ENCODE measurements around the gene LMOD1. TPM values are rescaled to one million over a fixed set of nuclear protein-coding genes. Genes with fewer than 3 reads are reported as not detected.

The LMOD1 gene
- total RNA-seq, 4 donors from 2014 or later: 12.8 to 39.5 (median 22.6) TPM

DNA sequence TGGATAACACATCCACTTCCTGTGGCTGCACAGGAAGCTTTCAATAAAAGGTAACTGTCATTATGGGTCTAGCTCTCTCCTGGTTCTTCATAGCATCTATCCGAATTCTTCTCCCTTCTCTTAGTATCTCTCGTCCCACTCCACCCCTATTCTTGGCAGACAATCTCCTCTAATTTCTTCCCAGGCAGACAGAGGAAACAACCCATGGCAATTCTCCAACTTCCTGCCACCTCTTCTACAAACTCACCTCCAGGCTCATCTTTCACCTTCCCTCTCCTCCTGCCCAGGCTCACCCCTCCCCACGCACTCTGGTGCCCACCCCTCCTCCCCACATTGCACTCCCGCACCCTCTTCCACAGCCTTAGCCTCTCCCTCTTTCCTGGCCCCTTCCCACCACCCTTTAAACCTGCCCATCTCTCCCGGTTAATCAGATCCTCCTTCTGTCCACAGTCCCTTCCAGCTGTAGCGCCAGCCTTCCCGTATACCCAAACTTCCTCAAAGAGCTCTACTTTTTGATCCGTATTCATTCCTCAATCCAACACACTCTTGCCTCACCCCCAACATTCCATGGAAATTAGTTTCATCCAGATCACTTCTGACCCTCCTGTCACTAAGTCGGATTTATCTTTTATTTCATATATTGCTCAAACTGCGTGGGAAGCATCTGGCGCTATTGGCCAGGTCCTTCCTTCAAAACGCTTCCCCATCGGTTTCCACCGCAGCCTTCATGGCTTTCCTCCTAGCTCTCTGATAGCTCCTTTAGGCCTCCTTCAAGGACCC lies 31.7 kb downstream of the LMOD1 start:
- Histone ChIP-seq H3K36me3 (no peaks in the 10 kb centered on the region), H3K27me3 (no peaks in the 10 kb centered on the region), H3K9me3 (no peaks in the 10 kb centered on the region), H3K4me1 (peaks cover 39% of the 10 kb centered on the region in 2 donors), H3K4me3 (no peak overlapping the region), H3K27ac (peak overlapping the region in 3 of 4 donors; percentile 43 to 72 (median 58))
- ATAC-seq (no peak), DNase-seq (no peak)
- intact Hi-C loops (cut with DNase I; ENCODE audit: low total_unique reads) (no loop called here), in situ Hi-C loops (cut with MboI; ENCODE audit: low sequenced_read_pairs in 4 of 4) (no loop called here)
- TF ChIP-seq POLR2A (IDR thresholded peaks at IDR 0.05): no peak
- TF ChIP-seq, protein P1, sequence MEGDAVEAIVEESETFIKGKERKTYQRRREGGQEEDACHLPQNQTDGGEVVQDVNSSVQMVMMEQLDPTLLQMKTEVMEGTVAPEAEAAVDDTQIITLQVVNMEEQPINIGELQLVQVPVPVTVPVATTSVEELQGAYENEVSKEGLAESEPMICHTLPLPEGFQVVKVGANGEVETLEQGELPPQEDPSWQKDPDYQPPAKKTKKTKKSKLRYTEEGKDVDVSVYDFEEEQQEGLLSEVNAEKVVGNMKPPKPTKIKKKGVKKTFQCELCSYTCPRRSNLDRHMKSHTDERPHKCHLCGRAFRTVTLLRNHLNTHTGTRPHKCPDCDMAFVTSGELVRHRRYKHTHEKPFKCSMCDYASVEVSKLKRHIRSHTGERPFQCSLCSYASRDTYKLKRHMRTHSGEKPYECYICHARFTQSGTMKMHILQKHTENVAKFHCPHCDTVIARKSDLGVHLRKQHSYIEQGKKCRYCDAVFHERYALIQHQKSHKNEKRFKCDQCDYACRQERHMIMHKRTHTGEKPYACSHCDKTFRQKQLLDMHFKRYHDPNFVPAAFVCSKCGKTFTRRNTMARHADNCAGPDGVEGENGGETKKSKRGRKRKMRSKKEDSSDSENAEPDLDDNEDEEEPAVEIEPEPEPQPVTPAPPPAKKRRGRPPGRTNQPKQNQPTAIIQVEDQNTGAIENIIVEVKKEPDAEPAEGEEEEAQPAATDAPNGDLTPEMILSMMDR (IDR thresholded peaks at IDR 0.05 in 4 of 5, conservative IDR thresholded peaks at IDR 0.05 in 1 of 5): no peak

DNA sequence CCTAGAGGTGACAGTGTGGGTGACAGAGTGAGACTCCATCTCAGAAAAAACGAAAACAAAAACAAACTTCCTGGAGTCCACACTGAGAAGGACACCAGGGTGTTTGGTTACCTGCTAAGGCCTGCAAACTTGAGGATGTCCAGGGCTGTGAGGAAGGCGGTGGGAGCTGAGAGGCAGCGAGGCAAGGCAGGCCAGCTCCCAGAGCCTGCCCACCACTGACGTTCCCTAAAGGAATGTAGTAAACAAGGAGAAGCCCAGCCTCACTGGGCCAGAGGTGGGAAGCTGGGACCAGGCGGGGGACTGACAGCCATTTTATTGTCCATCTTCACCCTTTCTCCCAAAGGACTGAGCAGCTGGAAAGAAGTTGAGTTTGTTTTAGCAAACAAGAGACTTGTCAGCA lies 33.5 kb downstream of the LMOD1 start:
- Histone ChIP-seq H3K36me3 (no peaks in the 10 kb centered on the region), H3K9me3 (no peaks in the 10 kb centered on the region), H3K27ac (peak overlapping the region; percentile 13 to 72 (median 39)), H3K27me3 (no peaks in the 10 kb centered on the region), H3K4me1 (peaks cover 27 to 39% of the 10 kb centered on the region in 2 donors), H3K4me3 (no peak overlapping the region)
- ATAC-seq: no peak
- TF ChIP-seq, protein P1 (IDR thresholded peaks at IDR 0.05 in 4 of 5, conservative IDR thresholded peaks at IDR 0.05 in 1 of 5): no peak
- no peak for TF ChIP-seq POLR2A (IDR thresholded peaks at IDR 0.05)
- intact Hi-C loops (cut with DNase I; ENCODE audit: low total_unique reads): no loop called here
- in situ Hi-C loops (cut with MboI; ENCODE audit: low sequenced_read_pairs in 4 of 4): no loop called here
- no peak for DNase-seq

DNA sequence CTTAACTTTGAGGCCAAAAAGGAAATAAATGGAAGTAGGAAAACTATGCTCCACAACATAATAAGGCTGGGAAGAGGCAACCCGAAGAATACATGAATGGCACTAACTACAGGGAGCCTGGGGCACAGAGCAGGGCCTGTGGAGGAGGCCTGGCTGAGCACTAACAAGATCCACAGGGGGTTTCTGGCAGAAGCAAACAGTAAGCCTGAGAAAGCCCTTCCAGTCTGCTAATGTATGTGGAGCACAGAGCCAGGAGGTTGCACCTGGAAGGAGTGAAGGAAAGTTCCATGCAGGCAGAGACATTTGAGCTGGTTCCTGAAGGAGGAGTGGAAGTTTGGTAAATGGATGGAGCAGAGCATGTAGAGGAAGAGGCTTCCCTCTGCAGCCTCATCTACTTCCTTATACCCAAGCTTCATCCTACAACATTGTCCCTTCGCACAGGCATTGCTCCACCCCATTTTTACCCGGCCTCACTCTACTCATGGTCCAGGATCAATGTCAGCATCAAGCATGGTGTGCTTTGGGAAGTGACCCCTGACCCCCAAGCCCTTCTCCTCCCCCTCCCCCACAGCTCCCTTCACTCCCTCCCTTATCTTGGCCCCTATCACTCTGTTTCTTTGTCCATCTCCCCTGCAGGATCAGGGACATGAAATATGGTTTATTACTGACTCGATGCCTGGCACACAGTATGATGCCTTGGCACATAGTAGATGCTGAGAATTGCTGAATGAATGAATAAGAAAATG lies 34.3 kb downstream of the LMOD1 start:
- DNase-seq: no peak
- peaks cover 20 to 33% of the 10 kb centered on the region in 2 donors for H3K4me1 ChIP-seq
- peak overlapping the region in 3 of 4 donors; percentile 13 to 72 (median 58) for H3K27ac ChIP-seq

DNA sequence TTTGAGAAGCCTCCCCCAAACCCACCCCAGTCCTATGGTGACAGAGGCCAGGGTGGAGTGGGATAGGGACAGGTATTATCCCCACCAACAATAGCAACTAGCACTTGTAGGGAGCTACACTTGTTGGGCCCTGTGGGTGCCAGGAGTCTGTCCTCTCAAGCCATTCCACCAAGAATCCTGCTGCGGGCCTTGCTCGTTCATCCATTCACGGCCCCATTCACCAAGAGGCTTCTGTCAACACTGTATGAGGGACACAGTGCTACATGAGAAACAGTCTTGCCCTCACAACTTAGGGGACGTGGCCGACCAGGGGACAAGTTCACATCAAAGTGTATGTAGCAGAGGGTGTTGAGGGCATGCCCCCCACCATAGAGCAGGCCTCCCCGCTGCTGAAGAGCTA lies 38.7 kb downstream of the LMOD1 start:
- intact Hi-C loops (cut with DNase I; ENCODE audit: low total_unique reads): no loop called here
- in situ Hi-C loops (cut with MboI; ENCODE audit: low sequenced_read_pairs in 4 of 4): no loop called here
- H3K27me3 ChIP-seq: no peaks in the 10 kb centered on the region
- TF ChIP-seq, protein P1 (IDR thresholded peaks at IDR 0.05 in 4 of 5, conservative IDR thresholded peaks at IDR 0.05 in 1 of 5): no peak
- TF ChIP-seq POLR2A (IDR thresholded peaks at IDR 0.05): no peak
- ATAC-seq (no peak), DNase-seq (no peak)
- peak overlapping the region; percentile 3 to 75 (median 72) for H3K27ac ChIP-seq
- H3K4me3 ChIP-seq: no peak overlapping the region
- no peaks in the 10 kb centered on the region for H3K36me3 ChIP-seq
- no peaks in the 10 kb centered on the region for H3K9me3 ChIP-seq
- H3K4me1 ChIP-seq: peaks cover 18 to 39% of the 10 kb centered on the region in 2 donors

More for the DNA sequence above, 34.3 kb downstream of the LMOD1 start:
- no peaks in the 10 kb centered on the region for H3K27me3 ChIP-seq
- H3K4me3 ChIP-seq: no peak overlapping the region
- in situ Hi-C loops (cut with MboI; ENCODE audit: low sequenced_read_pairs in 4 of 4): no loop called here
- H3K36me3 ChIP-seq: no peaks in the 10 kb centered on the region
- ATAC-seq: no peak
- no peaks in the 10 kb centered on the region for H3K9me3 ChIP-seq
- no peak for TF ChIP-seq POLR2A (IDR thresholded peaks at IDR 0.05)
- TF ChIP-seq, protein P1 (IDR thresholded peaks at IDR 0.05 in 4 of 5, conservative IDR thresholded peaks at IDR 0.05 in 1 of 5): no peak
- intact Hi-C loops (cut with DNase I; ENCODE audit: low total_unique reads): no loop called here

All from gastrocnemius medialis (tissue), 4 donors.